K562 treated with DMSO at 1 percent for 48 hours (cell line): ENCODE measurements around the gene MVB12B. TPM values are rescaled to one million over a fixed set of nuclear protein-coding genes. Genes with fewer than 3 reads are reported as not detected.

Experiments used
- total RNA-seq: library from RNA; unstranded; fragments of 300-600 nt; gene quantifications from 2 replicates; pipeline ENCODE4 v1.2.3, GENCODE V29; 2022; ENCODE audit warnings: low replicate concordance; ENCODE audit errors: extremely low read depth

MVB12B gene
- total RNA-seq, result not detected in 2 replicates

GRCh38 chr9:126326228-126327005 is at the start of gene MVB12B:
TSS of gene MVB12B (plus strand) at chr9:126326829. CDS start at chr9:126326930, 101 bp downstream.

